Gastrocnemius medialis (tissue), 4 donors: Measurements from ENCODE around the gene CARD14.

Source experiments
- POLR2A ChIP-seq, 2 donors: fragments of 450-650 bp; IDR thresholded peaks; one replicate each; pipeline ENCODE4 v1.6.1; 2017; ENCODE audit warnings: antibody characterized with exemption in 2 of 2, mild to moderate bottlenecking in 2 of 2, moderate library complexity in 2 of 2
- TF ChIP-seq, protein P1 (sequence below), 5 experiments: fragments of 450-650 bp in 3 of 5; fragments of 200-600 bp in 2 of 5; sonication (generic) in 2 of 5; IDR thresholded peaks in 4 of 5; conservative IDR thresholded peaks in 1 of 5; 1 replicate in 4 of 5; 2 replicates in 1 of 5; pipeline ENCODE4 v1.5.1; 2016 to 2019; ENCODE audit warnings: antibody characterized with exemption in 5 of 5, mild to moderate bottlenecking in 3 of 5, moderate library complexity in 3 of 5

DNA sequence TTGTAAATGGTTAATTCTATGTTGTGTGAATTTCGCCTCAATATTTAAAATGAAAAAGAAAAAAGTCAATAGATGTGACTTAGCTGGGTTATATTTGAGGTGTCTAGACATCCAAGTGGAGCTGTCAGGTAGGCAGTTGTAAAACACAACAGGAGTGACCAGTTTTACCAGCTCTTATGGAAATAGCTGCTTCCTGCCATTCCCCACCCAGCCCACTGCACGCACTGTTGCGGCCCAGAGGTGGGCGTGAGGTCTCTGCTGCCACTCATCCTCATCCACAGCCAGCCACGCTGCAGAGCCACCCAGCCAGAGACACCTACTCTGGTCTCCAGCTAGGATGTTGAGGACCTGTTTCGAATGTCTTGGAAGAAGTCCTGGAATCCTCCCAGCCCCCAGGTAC is 3.4 kb upstream of the CARD14 start:
- TF ChIP-seq POLR2A (IDR thresholded peaks at IDR 0.05) = no peak
- TF ChIP-seq, protein P1, sequence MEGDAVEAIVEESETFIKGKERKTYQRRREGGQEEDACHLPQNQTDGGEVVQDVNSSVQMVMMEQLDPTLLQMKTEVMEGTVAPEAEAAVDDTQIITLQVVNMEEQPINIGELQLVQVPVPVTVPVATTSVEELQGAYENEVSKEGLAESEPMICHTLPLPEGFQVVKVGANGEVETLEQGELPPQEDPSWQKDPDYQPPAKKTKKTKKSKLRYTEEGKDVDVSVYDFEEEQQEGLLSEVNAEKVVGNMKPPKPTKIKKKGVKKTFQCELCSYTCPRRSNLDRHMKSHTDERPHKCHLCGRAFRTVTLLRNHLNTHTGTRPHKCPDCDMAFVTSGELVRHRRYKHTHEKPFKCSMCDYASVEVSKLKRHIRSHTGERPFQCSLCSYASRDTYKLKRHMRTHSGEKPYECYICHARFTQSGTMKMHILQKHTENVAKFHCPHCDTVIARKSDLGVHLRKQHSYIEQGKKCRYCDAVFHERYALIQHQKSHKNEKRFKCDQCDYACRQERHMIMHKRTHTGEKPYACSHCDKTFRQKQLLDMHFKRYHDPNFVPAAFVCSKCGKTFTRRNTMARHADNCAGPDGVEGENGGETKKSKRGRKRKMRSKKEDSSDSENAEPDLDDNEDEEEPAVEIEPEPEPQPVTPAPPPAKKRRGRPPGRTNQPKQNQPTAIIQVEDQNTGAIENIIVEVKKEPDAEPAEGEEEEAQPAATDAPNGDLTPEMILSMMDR (IDR thresholded peaks at IDR 0.05 in 4 of 5, conservative IDR thresholded peaks at IDR 0.05 in 1 of 5) = no peak
